GM21515 (cell line): ENCODE measurements around the gene SNED1.
A peak's percentile ranks its signal among the peaks of the same experiment; 100 is the strongest.

ENCODE experiments used
- ATAC-seq: cut with Tn5 transposase; IDR thresholded peaks from one replicate; pipeline ENCODE4 v1.9.1; 2021; ENCODE audit not compliant: unreplicated experiment

SNED1 gene

DNA sequence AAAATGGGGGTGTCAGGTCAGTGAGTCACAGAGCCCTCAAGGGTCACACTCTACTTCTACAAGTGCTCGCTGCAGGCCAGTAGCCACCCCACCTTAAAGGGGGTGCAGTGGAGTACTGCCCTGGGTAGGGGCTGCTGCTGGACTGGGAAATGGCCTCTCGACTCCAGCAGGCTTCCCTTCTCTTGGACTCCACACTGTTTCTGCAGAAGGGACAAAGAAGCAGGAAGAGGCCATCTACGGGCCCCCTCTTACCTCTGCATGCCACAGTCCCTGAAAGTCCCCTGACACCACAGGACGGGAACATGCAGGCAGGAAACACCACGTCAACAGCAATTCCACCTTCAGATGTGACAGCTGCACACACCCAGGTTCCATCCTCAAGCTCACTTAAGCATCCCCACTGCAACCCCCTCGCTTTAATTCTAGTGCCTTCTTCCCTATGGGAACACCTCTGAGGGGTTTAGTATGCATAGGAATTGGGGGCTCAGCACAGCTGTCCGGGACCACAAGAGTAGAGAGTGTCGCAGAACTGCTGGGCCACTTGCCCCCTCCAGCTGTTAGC is 22.3 kb downstream of the SNED1 start:
- no peak for ATAC-seq

DNA sequence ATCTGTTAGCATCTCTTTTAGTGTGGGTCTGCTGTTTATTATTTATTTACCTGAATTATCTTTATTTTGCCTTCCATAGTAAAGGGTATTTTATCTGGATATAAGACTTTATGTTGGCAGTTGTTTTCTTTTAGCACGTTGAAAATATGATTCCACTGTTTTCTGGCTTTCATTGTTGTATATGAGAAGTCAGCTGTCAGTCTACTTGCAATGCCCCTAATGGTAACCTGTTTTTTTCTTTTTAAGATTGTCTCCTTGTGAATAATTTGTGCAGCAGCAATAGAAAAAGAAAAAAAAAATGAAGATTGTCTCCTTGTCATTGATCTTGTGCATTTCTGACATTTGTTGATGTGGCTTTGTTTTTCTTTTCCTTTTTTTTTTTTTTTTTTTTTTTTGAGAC is 27.2 kb downstream of the SNED1 start:
- no peak for ATAC-seq

DNA sequence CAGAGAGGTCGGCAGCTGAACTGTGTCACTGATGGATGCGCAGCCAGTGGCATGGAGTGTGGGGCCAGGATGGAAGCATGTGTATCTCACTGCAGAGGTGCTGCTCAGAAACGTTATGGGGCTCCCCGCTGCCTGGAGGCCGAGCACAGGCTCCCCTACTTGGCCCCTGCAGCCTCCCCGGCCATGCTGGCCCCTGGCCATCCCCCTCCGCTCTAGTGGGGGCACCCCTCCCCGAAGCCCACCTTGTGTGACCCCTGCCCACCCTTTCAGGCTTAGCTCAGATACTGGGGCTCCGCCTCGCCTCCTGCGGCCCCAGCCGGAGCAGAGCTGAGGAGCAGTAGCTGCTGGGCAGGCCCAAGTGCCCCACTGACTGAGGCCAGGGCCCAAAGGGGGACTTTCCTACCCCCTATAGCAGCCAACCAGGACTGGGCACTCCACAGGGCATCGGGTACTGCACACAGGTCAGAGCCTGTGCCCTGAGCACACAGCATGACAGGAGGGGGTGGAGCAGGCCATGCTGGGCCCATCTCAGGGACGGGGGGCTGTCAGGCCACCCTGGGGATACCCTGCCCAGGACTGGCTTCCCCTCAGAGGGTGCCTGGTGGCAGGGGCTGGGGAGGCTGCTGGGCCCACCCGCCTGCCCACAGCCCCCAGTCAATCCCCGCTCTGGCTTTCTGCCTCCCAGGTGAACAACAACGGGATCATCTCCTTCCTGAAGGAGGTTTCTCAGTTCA is 31.3 kb downstream of the SNED1 start:
- ATAC-seq: no peak

DNA sequence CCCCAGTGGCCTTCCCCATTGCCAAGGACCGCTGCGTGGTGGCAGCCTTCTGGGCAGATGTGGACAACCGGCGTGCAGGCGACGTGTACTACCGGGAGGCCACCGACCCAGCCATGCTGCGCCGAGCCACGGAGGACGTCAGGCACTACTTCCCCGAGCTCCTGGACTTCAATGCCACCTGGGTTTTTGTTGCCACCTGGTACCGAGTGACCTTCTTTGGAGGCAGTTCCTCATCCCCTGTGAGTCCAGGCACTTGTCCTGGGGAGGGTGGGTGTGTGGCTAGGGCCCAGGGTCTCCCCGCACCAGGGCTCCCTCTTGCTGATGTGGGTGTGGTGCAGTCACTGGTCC is 31.9 kb downstream of the SNED1 start:
- ATAC-seq: no peak

DNA sequence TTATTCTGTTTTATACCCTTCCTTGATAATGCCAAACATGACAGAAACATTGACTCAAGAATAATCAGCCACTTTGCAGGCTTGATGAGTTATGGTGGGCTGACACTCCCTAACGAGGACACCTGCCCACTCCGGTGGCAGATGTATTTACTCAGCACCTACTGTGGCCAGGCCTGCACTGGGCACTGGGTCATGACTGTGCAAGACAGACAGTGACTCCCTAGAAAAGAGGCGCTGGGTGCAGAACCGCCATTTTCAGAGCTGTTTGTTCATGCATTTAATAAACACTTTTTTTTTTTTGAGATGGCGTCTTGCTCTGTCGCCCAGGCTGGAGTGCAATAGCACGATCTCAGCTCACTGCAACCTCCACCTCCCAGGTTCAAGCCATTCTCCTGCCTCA is 32.5 kb downstream of the SNED1 start:
- ATAC-seq: no peak

DNA sequence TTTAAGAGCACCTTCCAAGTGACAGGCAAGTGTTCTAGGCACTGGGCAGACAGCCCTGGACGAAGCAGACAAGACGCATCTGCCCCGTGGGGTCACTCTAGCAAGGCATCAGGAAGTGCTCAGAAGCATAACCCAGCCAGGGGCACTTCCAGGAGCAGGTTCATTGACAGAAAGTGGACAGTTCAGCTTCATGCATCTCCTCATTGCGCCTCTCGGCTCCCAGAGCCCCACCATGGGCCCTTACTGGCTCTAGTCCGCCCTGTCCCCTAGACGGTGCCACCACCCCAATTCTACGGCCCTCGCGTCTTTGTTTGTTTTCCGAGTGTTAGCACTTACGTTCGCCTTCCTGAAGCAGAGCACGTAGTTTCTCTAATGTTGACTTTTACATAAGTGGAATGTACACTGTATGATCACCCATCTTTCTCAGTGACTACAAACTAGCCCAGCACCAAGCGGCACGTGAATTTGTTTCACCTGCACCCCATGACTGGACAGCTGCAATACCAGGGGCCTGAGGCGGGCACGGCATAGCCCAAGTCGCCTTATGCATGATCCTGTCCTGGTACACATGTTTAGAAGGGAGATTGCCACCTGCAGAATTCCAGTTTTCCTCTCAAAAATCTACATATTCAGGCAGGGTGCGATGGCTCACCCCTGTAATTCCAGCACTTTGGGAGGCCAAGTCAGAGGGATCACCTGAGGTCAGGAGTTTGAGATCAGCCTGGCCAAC is 33.2 kb downstream of the SNED1 start:
- ATAC-seq: no peak

DNA sequence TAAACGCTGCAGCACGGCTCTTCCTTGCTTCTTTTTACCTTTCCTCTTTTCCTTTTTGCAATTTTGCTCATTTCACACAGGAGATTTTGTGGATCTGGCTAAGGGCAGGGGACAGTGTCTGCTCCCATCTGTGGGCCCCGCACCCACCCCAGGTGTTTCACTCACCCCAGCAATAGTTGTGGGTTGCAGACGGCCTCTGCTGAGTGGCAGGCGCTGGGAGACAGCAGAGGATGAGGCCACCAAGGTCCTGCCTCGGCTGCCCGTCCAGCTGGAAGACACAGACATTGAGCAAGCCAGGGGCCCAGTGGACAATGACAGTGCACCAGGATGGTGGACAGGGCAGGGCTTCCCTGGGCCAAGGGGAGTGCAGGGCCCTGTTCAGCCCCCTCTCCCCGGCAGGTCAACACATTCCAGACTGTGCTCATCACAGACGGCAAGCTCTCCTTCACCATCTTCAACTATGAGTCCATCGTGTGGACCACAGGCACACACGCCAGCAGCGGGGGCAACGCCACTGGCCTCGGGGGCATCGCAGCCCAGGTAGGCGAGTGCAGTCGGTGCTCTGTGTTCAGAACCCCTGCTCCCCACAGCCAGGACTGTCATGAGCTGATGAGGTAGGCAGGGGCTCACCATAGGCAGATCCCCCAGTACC is 35.0 kb downstream of the SNED1 start:
- no peak for ATAC-seq

DNA sequence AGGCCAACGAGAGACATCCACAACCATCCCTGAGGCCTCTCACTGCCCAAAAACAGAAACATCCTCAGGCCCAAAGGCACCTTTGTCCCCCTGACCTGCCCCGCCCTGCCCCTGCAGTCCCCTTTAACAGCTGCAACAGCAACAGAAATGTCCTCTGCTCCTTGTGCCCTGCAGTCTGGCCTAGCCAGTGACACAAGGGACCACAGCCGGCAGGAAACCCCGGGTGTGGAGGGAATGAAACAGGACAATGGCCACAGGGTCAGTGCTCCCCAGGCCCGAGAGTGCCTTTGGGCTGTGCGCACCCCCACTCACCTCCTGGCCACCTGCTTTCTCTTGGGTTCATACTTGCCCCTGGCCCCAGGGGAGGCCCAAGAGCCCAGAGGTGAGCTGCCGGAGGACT is 35.6 kb downstream of the SNED1 start:
- ATAC-seq: no peak

DNA sequence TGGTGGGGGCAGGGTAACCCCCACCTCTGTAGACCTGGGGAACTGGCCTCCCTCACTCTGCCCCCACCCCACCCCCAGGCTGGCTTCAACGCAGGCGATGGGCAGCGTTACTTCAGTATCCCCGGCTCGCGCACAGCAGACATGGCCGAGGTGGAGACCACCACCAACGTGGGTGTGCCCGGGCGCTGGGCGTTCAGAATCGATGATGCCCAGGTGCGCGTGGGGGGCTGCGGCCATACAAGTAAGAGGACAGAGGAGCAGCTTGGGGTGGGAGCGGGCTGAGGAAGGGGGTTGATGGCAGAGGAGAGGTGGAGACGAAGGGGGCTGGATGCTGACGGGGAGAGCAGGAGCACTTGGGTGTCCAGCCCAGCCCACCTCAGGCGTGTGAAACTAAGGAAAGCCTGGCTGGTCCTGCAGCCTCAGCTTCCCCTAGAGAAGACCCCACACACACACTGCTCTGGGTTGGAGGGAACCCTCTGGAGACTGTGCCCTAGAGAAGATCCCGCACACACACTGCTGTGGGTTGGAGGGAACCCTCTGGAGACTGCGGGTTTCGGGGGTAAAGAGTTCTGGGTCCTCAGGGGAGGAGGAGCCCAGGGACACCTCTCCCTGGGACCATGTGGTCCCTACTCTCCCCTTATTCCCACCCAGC is 36.2 kb downstream of the SNED1 start:
- ATAC-seq: no peak

DNA sequence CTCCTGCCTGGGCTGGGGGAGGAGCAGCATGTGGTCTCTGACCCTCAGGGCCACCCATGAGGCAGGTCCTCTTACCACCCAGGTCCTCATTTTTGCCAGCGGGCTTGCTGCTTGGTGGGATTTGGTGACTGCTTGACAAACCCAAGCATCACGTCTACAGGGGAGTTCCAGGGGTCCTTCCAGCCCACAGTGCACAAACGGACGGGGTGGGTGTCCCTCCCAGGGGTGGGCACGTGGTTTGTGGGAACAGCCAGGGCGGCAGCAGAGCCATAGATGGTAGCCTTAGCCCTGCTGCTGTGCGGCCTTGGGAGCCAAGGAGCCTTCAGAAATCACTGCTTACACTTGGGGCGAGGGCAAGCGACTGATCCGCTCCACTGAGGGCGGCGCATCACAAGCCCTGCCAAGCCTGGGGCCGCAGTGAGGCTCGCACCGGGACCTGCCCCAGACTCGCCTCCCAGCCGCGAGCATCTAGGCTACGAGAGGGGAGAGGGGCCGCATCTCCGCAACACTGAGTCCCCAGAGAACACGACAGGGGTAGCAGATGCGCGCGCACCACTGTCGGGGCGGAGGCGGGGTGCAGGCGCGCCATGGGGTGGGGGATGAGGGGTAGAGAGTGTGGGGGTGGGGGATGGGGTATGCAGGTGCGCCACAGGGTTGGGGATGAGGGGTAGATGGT is 36.9 kb downstream of the SNED1 start:
- ATAC-seq: no peak

DNA sequence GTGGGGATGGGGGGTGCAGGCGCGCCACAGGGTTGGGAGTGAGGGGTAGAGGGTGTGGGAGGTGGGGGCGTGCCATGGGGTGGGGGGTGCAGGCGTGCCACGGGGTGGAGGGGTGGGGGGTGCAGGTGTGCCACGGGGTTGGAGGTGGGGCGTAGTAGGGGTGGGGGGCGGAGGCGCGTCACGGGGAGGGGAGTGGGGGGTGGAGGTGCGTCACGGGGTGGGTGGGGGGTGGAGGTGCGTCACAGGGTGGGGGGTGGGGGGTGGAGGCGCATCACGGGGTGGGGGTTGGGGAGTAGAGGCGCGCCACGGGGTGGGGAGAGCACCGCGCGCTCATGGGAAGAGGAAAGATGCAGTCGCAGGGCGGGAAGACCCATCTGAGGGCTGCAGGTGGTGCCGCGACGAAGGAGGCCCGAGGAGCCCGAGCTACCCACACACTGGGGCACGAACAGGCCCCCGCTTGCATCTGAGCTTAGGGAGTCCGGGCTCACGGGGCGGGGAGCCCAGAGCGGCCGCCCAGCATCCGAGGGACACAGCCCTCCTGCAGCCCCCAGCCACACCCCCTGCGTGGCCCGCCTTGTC is 37.5 kb downstream of the SNED1 start:
- peak; percentile 11 for ATAC-seq

DNA sequence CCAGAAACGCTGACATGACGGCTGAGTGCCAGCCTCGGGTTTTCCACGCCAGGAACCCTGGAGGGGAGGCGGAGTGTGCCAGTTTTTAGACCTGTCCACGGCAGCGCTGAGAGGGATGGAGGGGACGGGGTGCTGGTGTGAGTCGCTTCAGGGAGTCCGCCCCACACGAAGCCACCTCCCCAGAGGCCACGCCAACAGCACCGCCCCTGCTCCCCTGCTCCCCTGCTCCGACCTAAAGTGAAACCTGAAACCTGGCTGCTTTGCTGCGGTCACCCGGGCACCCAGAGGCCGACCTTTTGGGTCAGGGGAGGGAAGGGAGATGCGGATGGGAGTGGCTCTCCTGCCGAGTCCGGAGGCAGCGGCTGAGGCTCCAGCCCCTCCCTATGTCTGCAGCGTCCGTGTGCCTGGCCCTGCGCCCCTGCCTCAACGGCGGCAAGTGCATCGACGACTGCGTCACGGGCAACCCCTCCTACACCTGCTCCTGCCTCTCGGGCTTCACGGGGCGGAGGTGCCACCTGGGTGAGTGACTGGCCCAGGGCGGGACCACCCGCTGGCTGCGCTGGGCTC is 38.1 kb downstream of the SNED1 start:
- ATAC-seq: peak; percentile 74

DNA sequence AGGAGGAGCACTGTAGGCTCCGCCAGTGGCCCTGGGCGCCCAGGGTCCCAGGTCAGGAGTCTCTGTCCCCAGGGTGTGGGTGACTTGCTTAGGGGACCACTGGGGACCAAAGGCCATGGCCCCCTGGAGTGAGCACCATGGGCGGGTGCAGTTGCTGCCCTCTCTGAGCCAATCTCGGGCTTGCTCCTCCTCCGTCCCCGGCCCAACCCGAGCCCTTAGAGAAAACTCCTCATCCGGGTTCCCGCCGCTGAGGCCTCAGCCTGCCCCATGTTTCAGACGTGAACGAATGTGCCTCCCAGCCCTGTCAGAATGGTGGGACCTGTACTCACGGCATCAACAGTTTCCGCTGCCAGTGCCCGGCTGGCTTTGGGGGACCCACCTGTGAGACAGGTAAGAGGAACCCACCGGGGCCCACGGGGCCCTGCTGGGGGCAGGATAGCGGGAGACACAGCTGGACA is 38.6 kb downstream of the SNED1 start:
- ATAC-seq: peak; percentile 36

DNA sequence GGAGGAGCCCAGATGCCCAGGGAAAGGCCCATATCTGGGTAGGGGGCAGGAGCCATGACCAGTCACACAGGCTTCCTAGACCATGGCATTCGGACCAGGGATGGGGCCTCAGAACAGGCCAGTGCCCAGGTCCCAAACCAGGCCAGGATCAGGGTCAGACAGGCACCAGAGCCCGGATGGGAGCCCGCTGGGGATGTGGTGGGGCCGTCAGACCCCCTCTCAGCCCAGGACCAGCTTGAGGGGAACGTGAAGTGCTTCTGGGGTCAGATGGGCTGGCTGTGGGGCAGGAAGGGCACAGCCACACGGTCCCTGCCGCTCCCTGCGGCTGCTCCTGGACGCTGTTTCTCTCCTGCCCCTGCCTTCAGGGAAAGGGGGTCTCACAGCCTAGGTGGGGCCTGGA is 39.1 kb downstream of the SNED1 start:
- ATAC-seq: no peak

DNA sequence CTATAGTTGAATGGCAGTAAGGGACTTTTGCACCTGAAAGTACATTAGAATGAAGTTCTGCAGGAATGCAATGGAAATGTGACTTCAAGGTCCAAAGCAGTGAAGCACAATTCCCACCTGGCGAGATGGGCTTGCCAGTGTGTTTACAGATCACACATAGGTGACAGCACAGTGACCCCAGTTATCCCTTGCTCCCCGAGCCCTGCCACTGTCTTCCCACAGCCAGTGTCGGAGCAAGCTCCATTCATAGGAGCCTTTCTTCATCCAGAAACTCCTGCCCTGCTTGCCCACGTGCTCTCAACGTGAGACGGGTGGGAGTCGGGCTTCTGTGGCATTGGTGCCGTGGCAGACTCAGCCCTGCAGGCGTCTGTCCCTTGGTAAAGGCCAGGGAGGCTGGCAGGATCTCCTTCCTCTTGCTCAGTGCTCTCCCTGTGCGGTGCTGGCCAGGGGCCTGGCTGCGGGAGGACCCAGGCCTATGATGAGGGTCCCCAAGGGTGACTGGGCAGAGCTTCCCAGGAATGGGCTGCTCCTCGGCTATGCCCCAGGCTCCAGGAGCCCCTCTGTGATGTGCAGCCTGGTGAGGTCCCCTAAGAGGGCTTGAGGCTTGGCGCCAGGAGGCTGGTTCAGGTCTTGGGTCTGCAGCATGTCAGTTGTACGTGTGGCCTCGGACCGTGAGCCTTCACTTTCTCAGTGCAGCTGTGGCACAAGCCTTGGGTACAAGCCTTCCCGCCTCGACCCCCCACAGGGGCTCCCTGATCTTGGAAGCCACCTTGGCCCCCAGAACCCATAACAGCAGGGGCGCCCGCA is 40.2 kb downstream of the SNED1 start:
- no peak for ATAC-seq

DNA sequence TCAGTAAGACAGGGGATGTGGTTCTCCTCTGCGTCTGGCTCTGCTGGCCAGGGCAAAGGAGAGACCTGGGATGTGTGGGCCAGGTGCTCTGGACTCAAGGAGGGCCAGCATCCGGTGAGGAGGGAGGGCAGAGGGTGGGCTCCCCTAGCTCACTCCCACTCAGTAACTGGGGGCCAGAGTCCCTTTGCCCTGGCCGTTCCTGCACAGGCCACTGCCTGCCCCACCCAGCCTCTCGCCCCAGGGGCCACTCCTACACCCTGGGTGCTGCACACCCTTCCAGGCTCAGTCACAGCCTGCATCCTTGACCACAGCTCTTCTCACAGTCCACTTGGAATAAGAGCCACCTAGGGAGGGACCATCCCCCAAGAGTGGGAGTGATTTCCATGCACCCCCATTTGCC is 41.0 kb downstream of the SNED1 start:
- no peak for ATAC-seq

DNA sequence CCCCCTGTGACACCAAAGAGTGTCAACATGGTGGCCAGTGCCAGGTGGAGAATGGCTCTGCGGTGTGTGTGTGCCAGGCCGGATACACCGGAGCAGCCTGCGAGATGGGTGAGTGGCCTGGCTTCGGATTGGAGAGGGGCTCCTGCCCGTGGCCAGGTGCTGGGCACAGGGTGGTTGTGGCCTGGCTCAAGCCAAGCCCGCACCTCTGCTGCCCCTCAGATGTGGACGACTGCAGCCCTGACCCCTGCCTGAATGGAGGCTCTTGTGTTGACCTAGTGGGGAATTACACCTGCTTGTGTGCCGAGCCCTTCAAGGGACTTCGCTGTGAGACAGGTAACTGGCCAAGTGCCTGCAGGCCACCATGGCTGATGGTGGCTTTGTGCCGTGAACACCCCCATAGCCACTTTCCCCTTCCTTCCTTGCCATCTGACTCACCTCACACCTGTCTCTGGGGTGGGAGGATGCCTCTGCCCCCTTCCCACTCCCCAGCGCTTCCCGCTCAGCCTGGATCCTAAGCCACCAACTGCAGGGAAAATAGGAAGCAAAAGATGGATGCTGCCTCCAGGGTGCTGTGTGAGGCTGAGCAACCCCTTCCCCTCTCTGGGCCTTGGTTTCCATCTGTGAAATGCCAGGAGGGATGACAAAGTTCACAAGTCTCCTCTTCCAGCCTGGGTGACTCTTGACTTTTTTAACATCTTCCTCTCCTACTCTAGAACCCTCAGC is 41.8 kb downstream of the SNED1 start:
- ATAC-seq: no peak

DNA sequence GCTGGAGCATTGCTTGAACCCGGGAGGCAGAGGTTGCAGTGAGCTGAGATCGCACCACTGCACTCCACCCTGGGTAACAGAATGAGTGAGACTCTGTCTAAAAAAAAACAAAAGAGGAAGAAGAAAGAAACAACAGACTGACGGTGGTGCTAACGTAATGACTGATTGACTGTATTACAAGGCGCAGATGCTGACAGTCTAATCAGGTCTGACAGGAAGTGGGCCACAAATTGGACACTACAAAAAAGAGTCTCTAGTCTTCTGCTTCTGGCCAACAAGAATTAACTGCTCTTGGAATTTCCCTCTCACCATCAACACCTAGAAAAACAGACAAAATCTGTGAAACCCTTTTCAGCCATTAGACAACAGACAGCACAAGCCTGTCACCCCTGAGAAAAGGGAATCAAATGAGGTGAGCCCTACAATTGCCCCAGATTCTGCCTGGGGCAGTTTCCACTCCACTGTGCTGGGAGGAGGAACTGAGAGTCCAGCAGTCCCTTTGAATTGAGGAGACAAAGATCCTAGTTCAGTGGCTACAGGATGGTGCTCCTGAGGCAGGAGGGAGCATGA is 43.3 kb downstream of the SNED1 start:
- ATAC-seq: no peak
